GM20000 (cell line): ENCODE results near the gene PTPRT.

ENCODE experiments used
- DNase-seq: peaks from one replicate; pipeline ENCODE4 v3.0.0; 2012; ENCODE audit warnings: low spot score
- TF ChIP-seq, protein P1 (sequence below): IDR thresholded peaks from 2 replicates; pipeline ENCODE4 v1.5.1; 2012; ENCODE audit warnings: mild to moderate bottlenecking, control low read depth; ENCODE audit errors: extremely low read depth, missing control alignments

The PTPRT gene

DNA sequence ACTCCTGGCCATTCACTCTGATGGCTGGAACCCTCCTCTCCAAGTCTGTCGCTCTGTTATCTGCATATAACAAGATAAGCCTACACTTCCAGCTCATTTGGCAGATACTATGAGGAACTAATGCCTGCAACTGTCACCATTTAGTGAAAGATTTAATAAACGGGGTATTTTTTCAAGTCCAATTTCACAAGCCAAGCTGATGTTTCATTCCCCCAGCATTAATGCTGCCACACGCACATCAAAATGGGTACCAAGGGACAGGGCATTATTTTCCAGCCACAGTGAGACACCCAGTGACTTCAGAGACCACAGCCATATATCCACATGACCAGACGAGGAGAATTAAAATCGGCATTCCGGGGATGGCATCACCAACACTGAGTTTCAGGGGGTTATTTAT, 175.5 kb downstream of the PTPRT start:
- TF ChIP-seq, protein P1, sequence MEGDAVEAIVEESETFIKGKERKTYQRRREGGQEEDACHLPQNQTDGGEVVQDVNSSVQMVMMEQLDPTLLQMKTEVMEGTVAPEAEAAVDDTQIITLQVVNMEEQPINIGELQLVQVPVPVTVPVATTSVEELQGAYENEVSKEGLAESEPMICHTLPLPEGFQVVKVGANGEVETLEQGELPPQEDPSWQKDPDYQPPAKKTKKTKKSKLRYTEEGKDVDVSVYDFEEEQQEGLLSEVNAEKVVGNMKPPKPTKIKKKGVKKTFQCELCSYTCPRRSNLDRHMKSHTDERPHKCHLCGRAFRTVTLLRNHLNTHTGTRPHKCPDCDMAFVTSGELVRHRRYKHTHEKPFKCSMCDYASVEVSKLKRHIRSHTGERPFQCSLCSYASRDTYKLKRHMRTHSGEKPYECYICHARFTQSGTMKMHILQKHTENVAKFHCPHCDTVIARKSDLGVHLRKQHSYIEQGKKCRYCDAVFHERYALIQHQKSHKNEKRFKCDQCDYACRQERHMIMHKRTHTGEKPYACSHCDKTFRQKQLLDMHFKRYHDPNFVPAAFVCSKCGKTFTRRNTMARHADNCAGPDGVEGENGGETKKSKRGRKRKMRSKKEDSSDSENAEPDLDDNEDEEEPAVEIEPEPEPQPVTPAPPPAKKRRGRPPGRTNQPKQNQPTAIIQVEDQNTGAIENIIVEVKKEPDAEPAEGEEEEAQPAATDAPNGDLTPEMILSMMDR = no peak
- no peak for DNase-seq

- TF ChIP-seq, protein P1 = no peak
- no peak for DNase-seq
Observed at GRCh38 chr20:43011491-43011890, 178.2 kb downstream of the PTPRT start.

DNA sequence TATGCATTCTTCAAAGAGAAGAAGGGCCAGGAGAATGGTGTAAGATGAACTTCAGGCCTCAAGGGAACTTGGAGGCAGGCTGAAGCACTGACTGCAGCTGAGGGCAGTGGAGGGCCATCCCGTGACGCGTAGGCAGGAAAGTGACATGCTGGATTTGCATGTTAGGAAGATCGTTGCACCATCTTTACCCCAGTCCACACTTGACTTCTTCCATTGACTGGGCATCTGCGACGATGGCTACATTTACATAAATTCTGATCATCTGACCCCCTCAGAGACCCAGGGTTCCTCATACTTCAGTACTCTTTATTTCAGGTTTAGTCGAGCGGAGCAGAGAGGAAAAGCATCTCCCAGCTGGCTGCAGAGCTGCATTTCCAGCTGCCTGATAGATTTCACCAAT, 180.2 kb downstream of the PTPRT start:
- DNase-seq = no peak

GRCh38 chr20:43007525-43007924, 182.2 kb downstream of the PTPRT start:
- no peak for DNase-seq
- TF ChIP-seq, protein P1 = no peak

More for the DNA sequence above, 180.2 kb downstream of the PTPRT start:
- TF ChIP-seq, protein P1 = no peak

- TF ChIP-seq, protein P1 = no peak
- DNase-seq = no peak
Observed at GRCh38 chr20:43006651-43007375, 182.9 kb downstream of the PTPRT start.

- no peak for DNase-seq
- TF ChIP-seq, protein P1 = no peak
Observed at GRCh38 chr20:43003318-43003944, 186.3 kb downstream of the PTPRT start.

GRCh38 chr20:42996141-42996540, 193.6 kb downstream of the PTPRT start:
- no peak for DNase-seq
- TF ChIP-seq, protein P1 = no peak
